Keratinocyte (primary cell): ENCODE data around the gene RAB4A. TPM values are rescaled to one million over a fixed set of nuclear protein-coding genes. Genes with fewer than 3 reads are reported as not detected.
"Not testable (repeated sequence)": the region's sequence is repeated elsewhere in the genome, so short reads cannot be mapped to it uniquely, and the experiment has no call there.

Experiments
- DNase-seq: peaks from one replicate; pipeline ENCODE4 v3.0.0-alpha.2; 2011; ENCODE audit warnings: low read depth, missing footprints, low spot score
- FAIRE-seq: peaks from 2 replicates; lab custom pipeline; 2011; peaks lifted over from hg19 to GRCh38; lab: Jason Lieb, UNC
- H2AFZ ChIP-seq: 2 replicates; pipeline ENCODE4 v1.6.0; 2012; ENCODE audit warnings: low read length, control low read depth, inconsistent platforms; ENCODE audit not compliant: control insufficient read depth
- H3K27ac ChIP-seq: 2 replicates; pipeline ENCODE4 v1.5.1; 2011; ENCODE audit warnings: low read length; ENCODE audit not compliant: control insufficient read depth, insufficient read depth
- H3K27me3 ChIP-seq: 3 replicates; pipeline ENCODE4 v1.6.0; 2011; ENCODE audit warnings: low read length; ENCODE audit not compliant: control insufficient read depth, insufficient read depth; ENCODE audit errors: extremely low read depth
- H3K36me3 ChIP-seq, 2 experiments: 2 replicates in 1 of 2; 3 replicates in 1 of 2; pipeline ENCODE4 v1.5.1; 2011; ENCODE audit warnings: low read length in 2 of 2, mild to moderate bottlenecking in 1 of 2; ENCODE audit not compliant: control insufficient read depth in 2 of 2, insufficient read depth in 2 of 2; ENCODE audit errors: extremely low read depth in 1 of 2
- H3K4me1 ChIP-seq: 3 replicates; pipeline ENCODE4 v1.5.1; 2011; ENCODE audit warnings: low read length; ENCODE audit not compliant: control insufficient read depth, insufficient read depth; ENCODE audit errors: extremely low read depth
- H3K4me2 ChIP-seq: 3 replicates; pipeline ENCODE4 v1.6.0; 2011; ENCODE audit warnings: low read depth, low read length; ENCODE audit not compliant: control insufficient read depth, insufficient read depth; ENCODE audit errors: extremely low read depth
- H3K4me3 ChIP-seq, 3 experiments: fragments of 200-600 bp in 1 of 3; sonication (generic) in 1 of 3; 2 replicates in 2 of 3; 3 replicates in 1 of 3; pipeline ENCODE4 v1.5.1; 2011 to 2016; ENCODE audit warnings: low read length in 3 of 3, mild to moderate bottlenecking in 3 of 3, control low read depth in 2 of 3, inconsistent platforms in 1 of 3, low read depth in 1 of 3, mixed read lengths in 1 of 3, mixed run types in 1 of 3, moderate library complexity in 1 of 3; ENCODE audit not compliant: control insufficient read depth in 2 of 3, insufficient read depth in 2 of 3; ENCODE audit errors: extremely low read depth in 1 of 3
- H3K79me2 ChIP-seq: 2 replicates; pipeline ENCODE4 v1.6.0; 2012; ENCODE audit warnings: low read length; ENCODE audit not compliant: control insufficient read depth, insufficient read depth
- H3K9ac ChIP-seq: 3 replicates; pipeline ENCODE4 v1.6.0; 2011; ENCODE audit warnings: low read length; ENCODE audit not compliant: control insufficient read depth, insufficient read depth; ENCODE audit errors: extremely low read depth
- H3K9me1 ChIP-seq: 3 replicates; pipeline ENCODE4 v1.6.0; 2011; ENCODE audit warnings: low read length; ENCODE audit not compliant: control insufficient read depth, insufficient read depth; ENCODE audit errors: extremely low read depth
- H3K9me3 ChIP-seq: 2 replicates; pipeline ENCODE4 v1.5.1; 2012; ENCODE audit warnings: low read depth, low read length; ENCODE audit not compliant: control insufficient read depth
- H4K20me1 ChIP-seq: 3 replicates; pipeline ENCODE4 v1.6.0; 2011; ENCODE audit warnings: low read length; ENCODE audit not compliant: control insufficient read depth, insufficient read depth; ENCODE audit errors: extremely low read depth
- CTCF ChIP-seq, 3 experiments: IDR thresholded peaks in 1 of 3; conservative IDR thresholded peaks in 1 of 3; optimal IDR thresholded peaks in 1 of 3; 2 replicates in 2 of 3; 3 replicates in 1 of 3; pipeline versions ENCODE3 to v1.5.1; 2011; ENCODE audit warnings: low read length in 3 of 3, mild to moderate bottlenecking in 3 of 3, moderate library complexity in 2 of 3, control low read depth in 1 of 3, inconsistent platforms in 1 of 3; ENCODE audit not compliant: insufficient read depth in 2 of 3; ENCODE audit errors: extremely low read depth in 1 of 3
- EZH2 ChIP-seq: IDR thresholded peaks from one replicate; pipeline ENCODE4 v1.6.1; 2012; ENCODE audit warnings: inconsistent platforms, mild to moderate bottlenecking, low read length, moderate library complexity
- dilution Hi-C: fragments of 300-500 bp; cut with MboI; formaldehyde crosslinking; loops from one replicate; pipeline ENCODE4 v1.7.0; 2020; ENCODE audit warnings: low sequenced_read_pairs; ENCODE audit not compliant: extremely low pct_ligation_motif_present
- polyA plus RNA-seq, 5 experiments: library from polyadenylated mRNA; depleted of rRNA in 3 of 5; stranded (reverse) in 3 of 5; stranded (forward) in 1 of 5; unstranded in 1 of 5; fragments of >200 nt; gene quantifications; 1 replicate in 1 of 5; 2 replicates in 3 of 5; 3 replicates in 1 of 5; pipeline versions ENCODE4 v1.2.1 to v1.2.3, GENCODE V29; 2011 to 2012; ENCODE audit warnings: missing spikeins in 2 of 5, low read depth in 1 of 5, low replicate concordance in 1 of 5

The RAB4A gene
- polyA plus RNA-seq, 1 donor (not counting 4 experiments of a cell fraction or from before 2014, with no cell fraction given): 54.7 TPM

- H3K27me3 ChIP-seq: no peaks in the 10 kb centered on the region
- FAIRE-seq (no peak), DNase-seq (no peak)
- no peak overlapping the region for H2AFZ ChIP-seq
- peaks cover 3 to 12% of the 10 kb centered on the region in 2 experiments for H3K36me3 ChIP-seq
- no peaks in the 10 kb centered on the region for H3K9me3 ChIP-seq
- H3K4me2 ChIP-seq: no peak overlapping the region
- no peak for TF ChIP-seq EZH2
- no peak overlapping the region for H3K4me3 ChIP-seq
- no peak overlapping the region for H3K27ac ChIP-seq
- H3K9me1 ChIP-seq: no peaks in the 10 kb centered on the region
- dilution Hi-C loops: no loop called here
- H4K20me1 ChIP-seq: no peaks in the 10 kb centered on the region
- H3K79me2 ChIP-seq: no peaks in the 10 kb centered on the region
- H3K4me1 ChIP-seq: no peaks in the 10 kb centered on the region
- no peak overlapping the region for H3K9ac ChIP-seq
Observed at GRCh38 chr1:229325401-229325800, 54.5 kb downstream of the RAB4A start.

GRCh38 chr1:229325853-229326487 is 55.1 kb downstream of the RAB4A start:
- DNase-seq (no peak), FAIRE-seq (no peak)
- Histone ChIP-seq H3K9me3 (no peaks in the 10 kb centered on the region), H3K4me1 (no peaks in the 10 kb centered on the region), H4K20me1 (no peaks in the 10 kb centered on the region), H3K79me2 (no peaks in the 10 kb centered on the region), H3K27ac (no peak overlapping the region), H2AFZ (no peak overlapping the region), H3K9me1 (no peaks in the 10 kb centered on the region), H3K9ac (no peak overlapping the region), H3K4me2 (no peak overlapping the region), H3K36me3 (peaks cover 3 to 12% of the 10 kb centered on the region in 2 experiments), H3K27me3 (no peaks in the 10 kb centered on the region), H3K4me3 (no peak overlapping the region)
- dilution Hi-C loops: no loop called here
- TF ChIP-seq CTCF (optimal IDR thresholded peaks at IDR 0.05 in 1 of 3, IDR thresholded peaks at IDR 0.05 in 1 of 3, conservative IDR thresholded peaks at IDR 0.05 in 1 of 3; ENCODE audit: extremely low read depth in 1 of 3, insufficient read depth in 2 of 3, low read length in 3 of 3) (no peak), EZH2 (no peak)

GRCh38 chr1:229326601-229327000 is 55.7 kb downstream of the RAB4A start:
- H3K4me3 ChIP-seq: no peak overlapping the region
- FAIRE-seq (no peak), DNase-seq (no peak)
- dilution Hi-C loops: no loop called here
- no peak for TF ChIP-seq EZH2
- TF ChIP-seq CTCF (optimal IDR thresholded peaks at IDR 0.05 in 1 of 3, IDR thresholded peaks at IDR 0.05 in 1 of 3, conservative IDR thresholded peaks at IDR 0.05 in 1 of 3; ENCODE audit: extremely low read depth in 1 of 3, insufficient read depth in 2 of 3, low read length in 3 of 3): no peak
- no peak overlapping the region for H3K27ac ChIP-seq
- no peaks in the 10 kb centered on the region for H3K27me3 ChIP-seq
- H3K79me2 ChIP-seq: no peaks in the 10 kb centered on the region
- no peaks in the 10 kb centered on the region for H4K20me1 ChIP-seq
- no peak overlapping the region for H3K9ac ChIP-seq
- H3K36me3 ChIP-seq: peaks cover 3 to 12% of the 10 kb centered on the region in 2 experiments
- no peaks in the 10 kb centered on the region for H3K9me3 ChIP-seq
- H3K9me1 ChIP-seq: no peaks in the 10 kb centered on the region
- H3K4me1 ChIP-seq: no peaks in the 10 kb centered on the region
- H2AFZ ChIP-seq: no peak overlapping the region
- H3K4me2 ChIP-seq: no peak overlapping the region

- H3K79me2 ChIP-seq, FAIRE-seq, dilution Hi-C loops, H3K27me3 ChIP-seq, DNase-seq, H4K20me1 ChIP-seq, H2AFZ ChIP-seq, H3K9me3 ChIP-seq, H3K9ac ChIP-seq, H3K4me3 ChIP-seq, H3K4me2 ChIP-seq, H3K9me1 ChIP-seq, H3K4me1 ChIP-seq, H3K27ac ChIP-seq: not testable (repeated sequence)
- H3K36me3 ChIP-seq: peaks cover 3 to 12% of the 10 kb centered on the region in 2 experiments
Observed at GRCh38 chr1:229327765-229328164, 56.9 kb downstream of the RAB4A start.
